Activated CD4-positive, CD25-positive, alpha-beta regulatory T cell treated with anti-CD3 and anti-CD28 coated beads, Interleukin-2, amount 50 U/mL, for 16 hours (primary cell): ENCODE results near the gene TNP1.

Experiments
- DNase-seq: peaks from one replicate; pipeline ENCODE4 v3.0.0-alpha.2; 2020; ENCODE audit warnings: low read depth, low spot score

TNP1 gene, protein sequence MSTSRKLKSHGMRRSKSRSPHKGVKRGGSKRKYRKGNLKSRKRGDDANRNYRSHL

GRCh38 chr2:216859944-216860343 is at the start of gene TNP1:
TNP1 (minus strand) TSS chr2:216860064; CDS start chr2:216860034, 30 bp downstream.
- DNase-seq: no peak

- no peak for DNase-seq
Observed at GRCh38 chr2:216908300-216908699, 48.4 kb upstream of the TNP1 start.

- DNase-seq: no peak
Observed at GRCh38 chr2:216905649-216906329, 45.9 kb upstream of the TNP1 start.

- no peak for DNase-seq
Observed at GRCh38 chr2:216904974-216905373, 45.1 kb upstream of the TNP1 start.

GRCh38 chr2:216904554-216904953 is 44.7 kb upstream of the TNP1 start:
- no peak for DNase-seq

- DNase-seq: no peak
Observed at GRCh38 chr2:216903470-216903869, 43.6 kb upstream of the TNP1 start.

DNA sequence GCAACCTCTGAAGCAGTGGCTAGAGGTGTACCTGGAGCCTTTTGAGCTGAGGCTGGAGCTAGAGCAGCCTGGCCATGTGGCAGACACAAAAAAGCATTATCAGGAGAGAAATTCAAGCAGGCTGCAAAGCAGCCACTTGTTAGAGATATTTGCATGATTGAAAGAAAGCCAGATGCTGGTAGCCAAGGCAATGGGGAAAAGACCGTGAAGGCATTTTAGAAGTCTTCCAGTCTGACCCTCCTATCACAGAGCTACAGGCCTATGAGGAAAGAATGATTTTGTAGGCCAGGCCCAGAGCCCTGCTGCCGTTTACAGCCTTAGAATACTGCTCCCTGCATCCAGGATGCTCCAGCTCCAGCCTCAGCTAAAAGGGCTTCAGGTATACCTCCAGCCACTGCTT is 41.4 kb upstream of the TNP1 start:
- no peak for DNase-seq

DNA sequence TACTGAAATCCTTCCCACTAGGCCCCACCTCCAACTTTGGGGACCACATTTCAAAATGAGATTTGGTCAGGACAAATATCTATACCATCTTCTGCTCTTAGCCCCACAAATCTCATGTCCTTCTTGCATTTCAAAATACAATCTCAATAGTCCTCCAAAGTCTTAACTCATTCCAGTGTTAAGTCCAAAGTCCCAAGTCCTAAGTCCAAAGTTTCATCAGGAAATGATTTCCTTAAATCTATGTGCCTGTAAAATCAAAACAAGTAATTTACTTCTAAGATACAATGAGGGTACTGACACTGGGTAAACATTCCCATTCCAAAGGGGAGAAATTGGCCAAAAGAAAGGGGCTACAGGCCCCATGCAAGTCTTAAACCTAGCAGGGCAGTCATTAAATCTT is 40.5 kb upstream of the TNP1 start:
- no peak for DNase-seq

DNA sequence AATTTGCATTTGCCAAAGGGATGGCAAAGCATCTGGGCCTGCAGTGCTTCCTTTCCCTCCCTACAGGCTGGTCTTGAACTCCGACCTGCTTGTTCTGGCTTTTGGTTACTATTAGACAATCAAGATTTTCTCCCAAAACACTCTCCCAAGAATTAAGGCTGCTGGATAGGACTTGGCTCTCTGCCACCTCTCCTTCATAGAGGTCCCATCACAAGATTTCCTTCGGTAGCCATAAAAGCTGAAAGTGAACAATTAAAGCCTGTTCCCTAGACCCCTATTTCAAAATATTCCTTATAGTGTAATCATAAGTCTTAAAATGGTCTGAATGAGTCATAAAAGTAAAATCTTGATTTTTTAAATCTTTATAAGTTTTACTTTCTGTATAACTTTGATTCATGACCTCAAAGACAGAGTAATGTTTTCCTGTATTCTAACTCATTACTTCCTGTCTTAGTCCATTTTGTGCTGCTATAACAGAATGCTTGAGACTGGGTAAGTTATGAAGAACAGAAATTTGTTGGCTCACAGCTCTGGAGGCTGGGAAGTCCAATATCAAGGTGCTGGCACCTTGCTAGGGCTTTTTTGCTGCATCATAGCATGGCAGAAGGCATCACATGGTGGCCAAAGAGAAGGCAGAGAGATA is 37.8 kb upstream of the TNP1 start:
- no peak for DNase-seq

GRCh38 chr2:216890138-216890537 is 30.3 kb upstream of the TNP1 start:
- DNase-seq: no peak

- no peak for DNase-seq
Observed at GRCh38 chr2:216888887-216889622, 29.2 kb upstream of the TNP1 start.

DNA sequence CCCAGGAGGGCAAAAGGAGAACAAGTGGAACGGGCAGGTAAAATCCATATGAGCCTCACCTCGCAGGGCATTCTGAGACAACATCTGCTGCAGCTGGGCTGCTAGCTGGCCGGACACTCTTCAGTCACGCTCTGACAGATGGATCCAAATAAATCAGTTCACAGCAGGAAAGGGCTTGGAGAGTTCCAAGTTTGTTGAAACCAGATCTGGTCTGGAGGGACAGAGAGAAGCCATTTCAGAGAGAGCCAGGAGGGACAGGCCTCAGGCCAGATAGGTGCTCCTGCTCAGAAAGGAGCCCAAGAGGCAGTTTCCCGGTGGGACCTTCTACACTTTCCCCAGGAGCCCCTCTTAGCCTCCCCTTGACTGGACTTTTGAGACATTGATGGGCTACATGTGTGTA is 28.2 kb upstream of the TNP1 start:
- no peak for DNase-seq

GRCh38 chr2:216887138-216887537 is 27.3 kb upstream of the TNP1 start:
- DNase-seq: no peak

- no peak for DNase-seq
Observed at GRCh38 chr2:216885117-216885553, 25.3 kb upstream of the TNP1 start.

DNA sequence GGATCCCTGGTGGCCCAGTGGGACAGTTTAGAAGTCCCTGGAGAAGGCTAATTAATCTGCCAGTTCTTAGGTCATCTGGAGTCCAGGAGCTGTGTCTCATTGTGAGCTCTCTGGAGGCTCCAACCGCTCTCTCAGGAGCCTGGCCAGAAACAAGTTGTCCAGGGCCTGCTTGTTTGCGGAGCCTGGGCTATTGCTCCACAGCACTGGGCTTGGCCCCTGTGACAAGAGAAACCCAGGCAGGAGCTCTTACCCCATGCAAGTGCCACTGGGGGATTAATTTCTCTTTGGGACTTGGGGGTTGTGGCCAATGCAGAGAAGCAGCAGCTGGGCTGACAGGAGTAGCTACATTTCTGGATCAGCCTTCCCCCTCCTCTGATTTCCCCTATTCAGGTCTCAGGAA is 24.5 kb upstream of the TNP1 start:
- DNase-seq: no peak

- no peak for DNase-seq
Observed at GRCh38 chr2:216882876-216883275, 23.0 kb upstream of the TNP1 start.

DNA sequence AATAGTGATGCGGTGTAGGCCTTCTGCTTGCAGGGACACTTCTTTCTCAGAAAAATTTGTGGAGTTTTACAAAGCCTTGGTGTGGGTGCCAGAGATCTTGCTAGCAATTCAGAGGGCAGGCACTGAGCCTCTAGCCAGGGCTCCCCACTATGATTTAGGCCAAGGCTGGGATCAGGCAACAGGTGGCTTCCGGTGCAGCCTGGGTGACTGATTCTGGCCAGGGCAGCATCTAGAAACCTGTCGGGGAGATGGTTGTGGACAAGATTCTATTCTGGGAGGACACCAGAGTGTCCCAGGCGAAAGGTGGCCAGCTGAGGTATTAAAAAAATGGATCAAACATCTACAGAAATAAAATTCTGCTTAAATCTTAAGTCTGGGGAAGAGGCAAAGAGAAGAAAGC is 21.5 kb upstream of the TNP1 start:
- DNase-seq: no peak

GRCh38 chr2:216880509-216881184 is 20.8 kb upstream of the TNP1 start:
- DNase-seq: no peak

- no peak for DNase-seq
Observed at GRCh38 chr2:216879727-216880508, 20.1 kb upstream of the TNP1 start.

- no peak for DNase-seq
Observed at GRCh38 chr2:216878072-216878471, 18.2 kb upstream of the TNP1 start.

DNA sequence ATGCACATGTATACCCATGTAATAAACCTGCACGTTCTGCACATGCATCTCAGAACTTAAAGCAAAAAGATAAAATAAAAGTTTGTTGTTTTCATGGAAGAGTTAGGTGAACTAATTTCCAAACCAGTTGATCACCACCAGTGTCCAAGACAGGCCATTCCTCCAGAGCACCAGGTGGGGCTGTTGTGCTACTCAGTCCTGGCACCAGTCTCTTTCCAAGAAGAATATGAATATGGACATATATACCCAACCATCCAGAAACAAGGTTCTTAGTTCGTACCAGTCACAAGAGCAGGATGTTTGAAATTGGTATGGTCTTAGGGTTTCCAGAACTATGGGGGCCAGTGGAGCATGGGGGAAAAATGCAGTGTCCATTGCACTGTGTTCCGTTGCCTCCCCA is 17.2 kb upstream of the TNP1 start:
- DNase-seq: no peak
